ENCODE results near the gene IDH3A. TPM values are rescaled to one million over a fixed set of nuclear protein-coding genes. Genes with fewer than 3 reads are reported as not detected.

Gene IDH3A
- total RNA-seq, 1 donor from 2014 or later: 78.3 TPM

- no peaks in the 10 kb centered on the region for H3K36me3 ChIP-seq
- H3K27ac ChIP-seq: no peak overlapping the region
- ATAC-seq (no peak), DNase-seq (no peak)
- no peaks in the 10 kb centered on the region for H3K27me3 ChIP-seq (ENCODE audit: low read depth)
- intact Hi-C loops (cut with DNase I): no loop called here
- H3K4me1 ChIP-seq: no peaks in the 10 kb centered on the region
- H3K9me3 ChIP-seq: no peaks in the 10 kb centered on the region
- no peak for TF ChIP-seq CTCF (IDR thresholded peaks at IDR 0.05)
- no peak overlapping the region for H3K4me3 ChIP-seq
Observed at GRCh38 chr15:78200276-78200930, 51.2 kb downstream of the IDH3A start.

- Histone ChIP-seq H3K27ac (no peak overlapping the region), H3K9me3 (no peaks in the 10 kb centered on the region), H3K27me3 (ENCODE audit: low read depth) (no peaks in the 10 kb centered on the region), H3K36me3 (no peaks in the 10 kb centered on the region), H3K4me3 (no peak overlapping the region), H3K4me1 (no peaks in the 10 kb centered on the region)
- peak; percentile 29 for DNase-seq
- no peak for ATAC-seq
- no peak for TF ChIP-seq CTCF (IDR thresholded peaks at IDR 0.05)
- intact Hi-C loops (cut with DNase I): no loop called here
Observed at GRCh38 chr15:78201281-78202190, 52.4 kb downstream of the IDH3A start.

GRCh38 chr15:78203346-78204225 lies 54.4 kb downstream of the IDH3A start:
- Histone ChIP-seq H3K36me3 (no peaks in the 10 kb centered on the region), H3K27me3 (ENCODE audit: low read depth) (no peaks in the 10 kb centered on the region), H3K27ac (no peak overlapping the region), H3K9me3 (no peaks in the 10 kb centered on the region), H3K4me3 (no peak overlapping the region), H3K4me1 (no peaks in the 10 kb centered on the region)
- DNase-seq (no peak), ATAC-seq (no peak)
- no peak for TF ChIP-seq CTCF (IDR thresholded peaks at IDR 0.05)
- intact Hi-C loops (cut with DNase I): no loop called here

DNA sequence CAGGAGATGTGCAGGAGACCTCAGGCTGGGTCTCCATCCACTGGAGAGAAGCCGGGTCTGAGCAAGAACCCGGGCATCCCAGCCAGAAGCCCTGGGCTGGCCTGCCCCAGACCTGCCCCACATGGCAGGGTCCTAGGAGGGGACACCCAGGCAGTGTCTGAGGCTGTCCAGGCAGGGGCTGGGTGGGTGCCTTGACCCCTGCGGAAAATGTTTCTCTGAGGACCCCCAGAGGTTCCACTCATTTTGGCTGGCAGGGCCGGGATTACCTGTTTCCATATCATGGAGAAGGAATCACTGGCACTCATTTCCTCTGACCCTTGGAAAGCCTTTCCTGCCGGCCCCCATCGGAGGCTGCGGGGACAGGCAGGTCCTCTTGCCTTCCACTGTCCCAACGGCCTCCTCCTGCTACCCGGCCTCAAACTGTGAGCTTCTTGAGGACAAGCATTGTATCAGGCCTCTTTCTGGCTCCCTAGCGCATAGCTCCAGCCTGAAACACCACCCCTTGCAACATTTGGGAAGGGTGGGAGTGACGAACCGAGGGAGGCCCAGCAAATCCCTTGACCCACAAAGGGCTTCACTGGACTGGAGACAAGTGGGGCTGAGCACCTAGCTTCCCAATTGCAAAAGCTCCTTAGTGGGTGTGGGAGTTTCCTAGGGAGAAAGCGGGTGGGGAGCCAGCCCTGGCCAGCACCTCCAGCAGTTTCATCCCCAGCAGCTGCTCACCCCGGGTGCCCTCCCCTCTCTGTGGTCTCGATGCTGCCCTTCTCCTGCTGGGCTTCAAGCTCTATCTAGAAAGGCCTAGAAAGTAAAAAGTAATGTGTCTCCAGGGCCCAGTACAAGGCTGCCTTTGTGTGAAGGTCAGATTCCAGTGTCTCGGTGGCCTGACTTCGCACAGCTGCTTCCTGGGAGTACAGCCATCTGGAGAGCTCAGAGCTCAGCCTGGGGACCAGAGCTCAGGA lies 55.5 kb downstream of the IDH3A start:
- Histone ChIP-seq H3K27me3 (ENCODE audit: low read depth) (no peaks in the 10 kb centered on the region), H3K36me3 (no peaks in the 10 kb centered on the region), H3K9me3 (no peaks in the 10 kb centered on the region), H3K4me3 (no peak overlapping the region), H3K4me1 (no peaks in the 10 kb centered on the region), H3K27ac (no peak overlapping the region)
- ATAC-seq: peak in 1 of 2 donors; percentile 15
- intact Hi-C loops (cut with DNase I): no loop called here
- DNase-seq: no peak
- TF ChIP-seq CTCF (IDR thresholded peaks at IDR 0.05): no peak
